ENCODE data around the gene MSMP. TPM values are rescaled to one million over a fixed set of nuclear protein-coding genes. Genes with fewer than 3 reads are reported as not detected.

The MSMP gene
- total RNA-seq, 1 experiment from 2014 or later, result not detected

GRCh38 chr9:35723426-35723825 is 30.6 kb downstream of the MSMP start:
- no peak for TF ChIP-seq EZH2 (IDR thresholded peaks at IDR 0.05; ENCODE audit: low read depth)
- no peak for TF ChIP-seq CTCF (conservative IDR thresholded peaks at IDR 0.05)
- peaks cover 15% of the 10 kb centered on the region for H3K79me2 ChIP-seq (ENCODE audit: low read depth)
- intact Hi-C loops (cut with micrococcal nuclease; ENCODE audit: unreplicated experiment), result no loop called here

GRCh38 chr9:35719546-35719945 is 34.5 kb downstream of the MSMP start:
- no peak for DNase-seq

More at GRCh38 chr9:35723426-35723825, 30.6 kb downstream of the MSMP start:
- no peak overlapping the region for H2AFZ ChIP-seq
- peaks cover 5% of the 10 kb centered on the region; the same call in 1 of the 2 replicates for H4K20me1 ChIP-seq (ENCODE audit: insufficient read depth)
- H3K27me3 ChIP-seq (ENCODE audit: insufficient read depth, low read depth), result no peaks in the 10 kb centered on the region
- H3K4me1 ChIP-seq (replicated peaks; ENCODE audit: insufficient read depth), result peaks cover 11% of the 10 kb centered on the region
- no peaks in the 10 kb centered on the region for H3K9me2 ChIP-seq (ENCODE audit: insufficient read depth)
- ChIA-PET CTCF (no interaction called here), POLR2A (ENCODE audit: unreplicated experiment) (no interaction called here)
- H3K9me3 ChIP-seq (ENCODE audit: insufficient read depth, low read depth), result no peaks in the 10 kb centered on the region
- no peak for DNase-seq
- H3K27ac ChIP-seq, result no peak overlapping the region
- BruUV-seq (replicated peaks), result no TSS peak
- H3F3A ChIP-seq (ENCODE audit: insufficient read depth, low read depth), result no peaks in the 10 kb centered on the region
- H3K4me3 ChIP-seq, result no peak overlapping the region
- H3K36me3 ChIP-seq (ENCODE audit: low read depth), result no peaks in the 10 kb centered on the region
- no peak overlapping the region for H3K4me2 ChIP-seq

GRCh38 chr9:35718721-35719511 is 35.2 kb downstream of the MSMP start:
- intact Hi-C loops (cut with micrococcal nuclease; ENCODE audit: unreplicated experiment), result no loop called here
- CTCF ChIA-PET, result no interaction called here
- no TSS peak for BruUV-seq (replicated peaks)

More at GRCh38 chr9:35719546-35719945, 34.5 kb downstream of the MSMP start:
- Histone ChIP-seq H3K27ac (no peak overlapping the region), H3K36me3 (ENCODE audit: low read depth) (peaks cover 4% of the 10 kb centered on the region; the same call in 1 of the 2 replicates), H4K20me1 (ENCODE audit: insufficient read depth) (no peaks in the 10 kb centered on the region), H3K4me1 (replicated peaks; ENCODE audit: insufficient read depth) (no peaks in the 10 kb centered on the region), H2AFZ (no peak overlapping the region), H3K27me3 (ENCODE audit: insufficient read depth, low read depth) (no peaks in the 10 kb centered on the region), H3K79me2 (ENCODE audit: low read depth) (no peaks in the 10 kb centered on the region), H3F3A (ENCODE audit: insufficient read depth, low read depth) (no peaks in the 10 kb centered on the region), H3K9me2 (ENCODE audit: insufficient read depth) (no peaks in the 10 kb centered on the region), H3K4me2 (no peak overlapping the region), H3K4me3 (no peak overlapping the region), H3K9me3 (ENCODE audit: insufficient read depth, low read depth) (no peaks in the 10 kb centered on the region)
- ChIA-PET CTCF (no interaction called here), POLR2A (ENCODE audit: unreplicated experiment) (no interaction called here)
- intact Hi-C loops (cut with micrococcal nuclease; ENCODE audit: unreplicated experiment), result no loop called here
- no peak for TF ChIP-seq EZH2 (IDR thresholded peaks at IDR 0.05; ENCODE audit: low read depth)
- TF ChIP-seq CTCF (conservative IDR thresholded peaks at IDR 0.05), result no peak
- no TSS peak for BruUV-seq (replicated peaks)

More at GRCh38 chr9:35718721-35719511, 35.2 kb downstream of the MSMP start:
- no peak overlapping the region for H3K4me2 ChIP-seq
- H3K4me3 ChIP-seq, result no peak overlapping the region
- no peak overlapping the region for H3K27ac ChIP-seq
- H3K27me3 ChIP-seq (ENCODE audit: insufficient read depth, low read depth), result no peaks in the 10 kb centered on the region
- no peaks in the 10 kb centered on the region for H3K4me1 ChIP-seq (replicated peaks; ENCODE audit: insufficient read depth)
- H4K20me1 ChIP-seq (ENCODE audit: insufficient read depth), result no peaks in the 10 kb centered on the region
- no peaks in the 10 kb centered on the region for H3K9me2 ChIP-seq (ENCODE audit: insufficient read depth)
- H3K9me3 ChIP-seq (ENCODE audit: insufficient read depth, low read depth), result no peaks in the 10 kb centered on the region
- no peaks in the 10 kb centered on the region for H3K79me2 ChIP-seq (ENCODE audit: low read depth)
- peaks cover 4% of the 10 kb centered on the region; the same call in 1 of the 2 replicates for H3K36me3 ChIP-seq (ENCODE audit: low read depth)
- H2AFZ ChIP-seq, result no peak overlapping the region
- DNase-seq, result no peak
- POLR2A ChIA-PET (ENCODE audit: unreplicated experiment), result no interaction called here
- no peaks in the 10 kb centered on the region for H3F3A ChIP-seq (ENCODE audit: insufficient read depth, low read depth)
- TF ChIP-seq EZH2 (IDR thresholded peaks at IDR 0.05; ENCODE audit: low read depth) (no peak), CTCF (conservative IDR thresholded peaks at IDR 0.05) (no peak)

Data from PC-9 (cell line).